KMS-11 (cell line): ENCODE results near the gene EIF1.
A peak's percentile ranks its signal among the peaks of the same experiment; 100 is the strongest.

ENCODE experiments used
- H2AFZ ChIP-seq: fragments of 200-600 bp; sonication (generic); 2 replicates; pipeline ENCODE4 v1.6.1; 2016; ENCODE audit warnings: antibody characterized with exemption, mixed run types, low read depth
- H3K27ac ChIP-seq: fragments of 200-600 bp; sonication (generic); 2 replicates; pipeline ENCODE4 v1.6.1; 2016; ENCODE audit warnings: mild to moderate bottlenecking, mixed run types
- H3K27me3 ChIP-seq: fragments of 200-600 bp; sonication (generic); 2 replicates; pipeline ENCODE4 v1.6.1; 2017; ENCODE audit warnings: mild to moderate bottlenecking, low read depth, mixed run types, moderate library complexity; ENCODE audit not compliant: insufficient read depth
- H3K36me3 ChIP-seq: fragments of 200-600 bp; sonication (generic); 2 replicates; pipeline ENCODE4 v1.6.1; 2017; ENCODE audit warnings: mild to moderate bottlenecking, mixed run types; ENCODE audit not compliant: insufficient read depth
- H3K4me1 ChIP-seq: fragments of 200-600 bp; sonication (generic); 2 replicates; pipeline ENCODE4 v1.6.1; 2016; ENCODE audit warnings: mild to moderate bottlenecking, low read depth, mixed run types; ENCODE audit not compliant: poor library complexity, severe bottlenecking
- H3K4me2 ChIP-seq: fragments of 200-600 bp; sonication (generic); 2 replicates; pipeline ENCODE4 v1.7.0; 2016; ENCODE audit warnings: mild to moderate bottlenecking, mixed run types
- H3K4me3 ChIP-seq: fragments of 200-600 bp; sonication (generic); IDR thresholded peaks from 2 replicates; pipeline ENCODE4 v1.6.1; 2017; ENCODE audit warnings: low read depth, low read length, mixed read lengths; ENCODE audit not compliant: insufficient read depth
- H3K79me2 ChIP-seq: fragments of 200-600 bp; sonication (generic); 2 replicates; pipeline ENCODE4 v1.6.1; 2016; ENCODE audit warnings: low read depth, mixed run types; ENCODE audit not compliant: insufficient read depth
- H3K9ac ChIP-seq: fragments of 200-600 bp; sonication (generic); 2 replicates; pipeline ENCODE4 v1.6.1; 2016; ENCODE audit warnings: mild to moderate bottlenecking, mixed run types
- H4K20me1 ChIP-seq: fragments of 200-600 bp; sonication (generic); 2 replicates; pipeline ENCODE4 v1.6.1; 2016; ENCODE audit warnings: mild to moderate bottlenecking, mixed run types; ENCODE audit not compliant: insufficient read depth
- CTCF ChIP-seq: fragments of 200-600 bp; sonication (generic); conservative IDR thresholded peaks from 2 replicates; pipeline ENCODE4 v1.6.1; 2017; ENCODE audit warnings: low read depth, mild to moderate bottlenecking, antibody characterized with exemption, low read length, moderate library complexity, mixed read lengths

Gene EIF1

GRCh38 chr17:41736983-41737679, 48.4 kb downstream of the EIF1 start:
- no peaks in the 10 kb centered on the region for H3K79me2 ChIP-seq
- H3K4me3 ChIP-seq, result no peak overlapping the region
- H3K27ac ChIP-seq, result no peak overlapping the region
- no peak overlapping the region; the same call in 1 of the 2 replicates for H3K9ac ChIP-seq
- peak overlapping the region; percentile 55 for H3K4me2 ChIP-seq
- peak overlapping the region; percentile 82 for H2AFZ ChIP-seq
- H3K27me3 ChIP-seq, result peaks cover 43% of the 10 kb centered on the region
- no peaks in the 10 kb centered on the region for H4K20me1 ChIP-seq
- no peak for TF ChIP-seq CTCF
- no peaks in the 10 kb centered on the region for H3K36me3 ChIP-seq
- peaks cover 25% of the 10 kb centered on the region for H3K4me1 ChIP-seq

- H3K4me1 ChIP-seq, result peaks cover 25% of the 10 kb centered on the region
- H3K27me3 ChIP-seq, result peaks cover 38% of the 10 kb centered on the region
- H3K36me3 ChIP-seq, result no peaks in the 10 kb centered on the region
- TF ChIP-seq CTCF, result no peak
- H2AFZ ChIP-seq, result peak overlapping the region; percentile 82
- H3K9ac ChIP-seq, result no peak overlapping the region; the same call in 1 of the 2 replicates
- no peak overlapping the region for H3K27ac ChIP-seq
- H3K4me3 ChIP-seq, result no peak overlapping the region
- H3K79me2 ChIP-seq, result no peaks in the 10 kb centered on the region
- H4K20me1 ChIP-seq, result no peaks in the 10 kb centered on the region
- peak overlapping the region; percentile 55 for H3K4me2 ChIP-seq
Measured at GRCh38 chr17:41737680-41738023, 49.0 kb downstream of the EIF1 start.

GRCh38 chr17:41738077-41738800, 49.6 kb downstream of the EIF1 start:
- Histone ChIP-seq H3K36me3 (no peaks in the 10 kb centered on the region), H3K4me2 (peak overlapping the region; percentile 55; the same call in 1 of the 2 replicates), H3K27me3 (peaks cover 33% of the 10 kb centered on the region), H4K20me1 (no peaks in the 10 kb centered on the region), H3K27ac (peak overlapping the region; percentile 26), H2AFZ (peak overlapping the region; percentile 82), H3K4me1 (peaks cover 25% of the 10 kb centered on the region), H3K4me3 (no peak overlapping the region), H3K9ac (peak overlapping the region; percentile 46), H3K79me2 (no peaks in the 10 kb centered on the region)
- peak; percentile 99 for TF ChIP-seq CTCF

- H3K27me3 ChIP-seq, result peaks cover 30% of the 10 kb centered on the region
- no peaks in the 10 kb centered on the region for H3K79me2 ChIP-seq
- no peak overlapping the region for H3K4me2 ChIP-seq
- H2AFZ ChIP-seq, result peak overlapping the region; percentile 82
- TF ChIP-seq CTCF, result no peak
- no peaks in the 10 kb centered on the region for H3K36me3 ChIP-seq
- peak overlapping the region; percentile 26; the same call in 1 of the 2 replicates for H3K27ac ChIP-seq
- no peak overlapping the region for H3K4me3 ChIP-seq
- H3K9ac ChIP-seq, result peak overlapping the region; percentile 46; the same call in 1 of the 2 replicates
- peaks cover 25% of the 10 kb centered on the region for H3K4me1 ChIP-seq
- H4K20me1 ChIP-seq, result no peaks in the 10 kb centered on the region
Measured at GRCh38 chr17:41738801-41739112, 50.1 kb downstream of the EIF1 start.
